ENCODE results near the gene PUS7L. TPM values are rescaled to one million over a fixed set of nuclear protein-coding genes. Genes with fewer than 3 reads are reported as not detected.

The PUS7L gene
- total RNA-seq, 1 experiment from 2014 or later, result 15.3 TPM

- TF ChIP-seq CBX3 (IDR thresholded peaks at IDR 0.05; ENCODE audit: low read depth), result no peak
- no peak for TF ChIP-seq ZFX (IDR thresholded peaks at IDR 0.05)
- TF ChIP-seq SP1 (IDR thresholded peaks at IDR 0.05; ENCODE audit: low read depth), result no peak
- TF ChIP-seq EGR1 (IDR thresholded peaks at IDR 0.05; ENCODE audit: low read depth), result no peak
- TF ChIP-seq TCF7L2 (IDR thresholded peaks at IDR 0.05; ENCODE audit: borderline replicate concordance, extremely low read depth, insufficient read depth, insufficient read length), result no peak
- TF ChIP-seq ZBTB33 (IDR thresholded peaks at IDR 0.05; ENCODE audit: extremely low read depth, insufficient replicate concordance, low read length), result no peak
- TF ChIP-seq SIN3A (IDR thresholded peaks at IDR 0.05; ENCODE audit: low read depth), result no peak
- no peak overlapping the region for H3K9ac ChIP-seq (ENCODE audit: low read length)
- DNase-seq (ENCODE audit: low read depth, low spot score) (no peak), ATAC-seq (no peak)
- CTCF ChIA-PET, result no interaction called here
- no peak overlapping the region for H3K27ac ChIP-seq (ENCODE audit: low read depth, low read length)
- no peak overlapping the region for H2AFZ ChIP-seq (ENCODE audit: low read depth, low read length, poor library complexity, severe bottlenecking)
- H3K4me2 ChIP-seq (ENCODE audit: low read length), result no peak overlapping the region
- no peaks in the 10 kb centered on the region for H3K9me2 ChIP-seq (ENCODE audit: insufficient read depth)
- no peaks in the 10 kb centered on the region for H3K9me3 ChIP-seq (ENCODE audit: control insufficient read depth in 1 of 2, insufficient read depth in 1 of 2, low read depth in 1 of 2, low read length in 2 of 2)
- H3K36me3 ChIP-seq (ENCODE audit: control insufficient read depth in 1 of 2, insufficient read depth in 2 of 2, low read length in 2 of 2), result no peaks in the 10 kb centered on the region
- POLR2A ChIA-PET, result no interaction called here
- H3K27me3 ChIP-seq (ENCODE audit: insufficient read depth, low read length), result no peaks in the 10 kb centered on the region
- RAD21 ChIA-PET (ENCODE audit: low non-redundant PET in 1 of 2, low total read pairs in 2 of 2, uncharacterized antibody in 2 of 2, unreplicated experiment in 2 of 2), result no interaction called here
- BruUV-seq (replicated peaks), result TSS peak; percentile 34
- no peaks in the 10 kb centered on the region for H4K20me1 ChIP-seq (ENCODE audit: insufficient read depth)
- intact Hi-C loops (cut with micrococcal nuclease), result no loop called here
- no peaks in the 10 kb centered on the region for H3K4me1 ChIP-seq (ENCODE audit: control insufficient read depth in 1 of 2, insufficient read depth in 2 of 2, low read length in 2 of 2)
- no peak overlapping the region for H3K4me3 ChIP-seq (replicated peaks in 1 of 2; ENCODE audit: low read depth in 1 of 2, low read length in 2 of 2)
- H3K79me2 ChIP-seq (ENCODE audit: insufficient read depth, low read length), result no peaks in the 10 kb centered on the region
These were observed 28.5 kb upstream of the PUS7L start for GRCh38 chr12:43786899-43787693.

All from HCT116 (cell line).